Activated CD8-positive, alpha-beta T cell treated with anti-CD3 and anti-CD28 coated beads, Interleukin-2, amount 10 ng/mL, durations not matched to agents 7 days and 5 days (primary cell): Measurements from ENCODE around the gene WNK2. TPM values are rescaled to one million over a fixed set of nuclear protein-coding genes. Genes with fewer than 3 reads are reported as not detected.

Experiments used
- ATAC-seq: fragments of 150-1000 bp; cut with Tn5 transposase; one replicate; pipeline ENCODE4 v1.10.0; 2021; ENCODE audit warnings: moderate library complexity
- CTCF ChIA-PET: fragments of 350-600 bp; sonication (Branson Sonifier 250); formaldehyde crosslinking; loops from one replicate; lab custom pipeline; 2021; ENCODE audit warnings: antibody characterized with exemption; lab: Charles Lee
- POLR2A ChIA-PET: fragments of 350-600 bp; sonication (Branson Sonifier 250); formaldehyde crosslinking; loops from one replicate; lab custom pipeline; 2021; ENCODE audit warnings: antibody characterized with exemption; lab: Charles Lee
- DNase-seq: peaks from one replicate; pipeline ENCODE4 v3.0.0-alpha.2; 2020
- H3K27ac Mint-ChIP-seq: one replicate; pipeline ENCODE4 v1.8.0; 2021; ENCODE audit warnings: mild to moderate bottlenecking, mixed read lengths
- H3K27me3 Mint-ChIP-seq: one replicate; pipeline ENCODE4 v1.8.0; 2021; ENCODE audit warnings: low read depth, mixed read lengths
- H3K36me3 Mint-ChIP-seq: one replicate; pipeline ENCODE4 v1.8.0; 2021; ENCODE audit warnings: low read depth, mixed read lengths
- H3K4me1 Mint-ChIP-seq: one replicate; pipeline ENCODE4 v1.8.0; 2021; ENCODE audit warnings: low read depth, mixed read lengths
- H3K4me3 Mint-ChIP-seq: one replicate; pipeline ENCODE4 v1.8.0; 2021; ENCODE audit warnings: mild to moderate bottlenecking, mixed read lengths
- H3K9me3 Mint-ChIP-seq: one replicate; pipeline ENCODE4 v1.8.0; 2022; ENCODE audit warnings: mixed read lengths; ENCODE audit not compliant: insufficient read depth
- total RNA-seq, 2 experiments: library from RNA; stranded (reverse); gene quantifications; one replicate each; pipeline ENCODE4 v1.2.3, GENCODE V29; 2021

WNK2 gene
- total RNA-seq, 2 experiments from 2014 or later, result not detected

DNA sequence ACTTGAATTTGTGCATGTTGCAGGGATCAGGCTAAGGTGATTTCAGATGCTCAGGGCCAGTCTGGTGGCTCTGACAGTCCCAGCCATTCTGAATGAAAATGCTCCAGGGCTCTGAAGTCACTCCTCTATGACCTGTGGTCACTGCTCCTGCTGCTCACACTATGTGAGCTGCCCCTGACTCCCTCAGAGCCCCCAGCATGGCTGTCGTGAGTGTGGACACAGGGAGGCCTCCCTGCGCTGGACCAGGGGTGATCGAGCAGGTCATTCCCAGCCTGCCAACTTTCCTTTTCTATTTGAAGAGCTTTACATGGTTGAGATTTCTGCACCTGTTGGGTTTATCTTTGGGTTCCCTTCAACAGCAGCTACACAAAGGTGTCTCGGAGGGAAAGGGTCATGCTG, 74.5 kb downstream of the WNK2 start:
- Mint-ChIP-seq H3K27ac (no peak overlapping the region), H3K36me3 (no peaks in the 10 kb centered on the region), H3K27me3 (no peaks in the 10 kb centered on the region), H3K4me3 (no peak overlapping the region), H3K4me1 (peaks cover 3% of the 10 kb centered on the region), H3K9me3 (no peaks in the 10 kb centered on the region)
- DNase-seq (no peak), ATAC-seq (no peak)
- CTCF ChIA-PET, result no interaction called here
- POLR2A ChIA-PET, result no interaction called here

DNA sequence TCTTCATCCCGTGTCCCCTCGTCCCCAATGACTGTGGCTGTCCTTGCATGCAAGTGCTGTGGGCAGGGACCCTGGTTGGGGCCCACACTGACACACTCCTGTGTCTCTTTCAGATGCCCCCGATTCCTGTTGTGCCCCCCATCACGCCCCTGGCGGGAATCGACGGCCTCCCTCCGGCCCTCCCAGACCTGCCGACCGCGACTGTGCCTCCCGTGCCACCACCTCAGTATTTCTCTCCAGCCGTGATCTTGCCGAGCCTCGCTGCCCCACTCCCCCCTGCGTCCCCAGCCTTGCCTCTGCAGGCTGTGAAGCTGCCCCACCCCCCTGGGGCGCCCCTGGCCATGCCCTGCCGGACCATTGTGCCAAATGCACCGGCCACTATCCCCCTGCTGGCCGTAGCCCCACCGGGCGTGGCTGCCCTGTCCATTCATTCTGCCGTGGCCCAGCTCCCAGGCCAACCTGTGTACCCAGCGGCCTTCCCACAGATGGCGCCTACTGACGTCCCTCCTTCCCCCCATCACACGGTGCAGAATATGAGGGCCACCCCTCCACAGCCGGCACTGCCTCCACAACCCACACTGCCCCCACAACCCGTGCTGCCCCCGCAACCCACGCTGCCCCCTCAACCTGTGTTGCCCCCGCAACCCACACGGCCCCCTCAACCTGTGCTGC, 75.0 kb downstream of the WNK2 start:
- DNase-seq (no peak), ATAC-seq (no peak)
- Mint-ChIP-seq H3K27ac (no peak overlapping the region), H3K27me3 (no peaks in the 10 kb centered on the region), H3K9me3 (no peaks in the 10 kb centered on the region), H3K36me3 (no peaks in the 10 kb centered on the region), H3K4me1 (peaks cover 3% of the 10 kb centered on the region), H3K4me3 (no peak overlapping the region)
- CTCF ChIA-PET, result no interaction called here
- POLR2A ChIA-PET, result no interaction called here

DNA sequence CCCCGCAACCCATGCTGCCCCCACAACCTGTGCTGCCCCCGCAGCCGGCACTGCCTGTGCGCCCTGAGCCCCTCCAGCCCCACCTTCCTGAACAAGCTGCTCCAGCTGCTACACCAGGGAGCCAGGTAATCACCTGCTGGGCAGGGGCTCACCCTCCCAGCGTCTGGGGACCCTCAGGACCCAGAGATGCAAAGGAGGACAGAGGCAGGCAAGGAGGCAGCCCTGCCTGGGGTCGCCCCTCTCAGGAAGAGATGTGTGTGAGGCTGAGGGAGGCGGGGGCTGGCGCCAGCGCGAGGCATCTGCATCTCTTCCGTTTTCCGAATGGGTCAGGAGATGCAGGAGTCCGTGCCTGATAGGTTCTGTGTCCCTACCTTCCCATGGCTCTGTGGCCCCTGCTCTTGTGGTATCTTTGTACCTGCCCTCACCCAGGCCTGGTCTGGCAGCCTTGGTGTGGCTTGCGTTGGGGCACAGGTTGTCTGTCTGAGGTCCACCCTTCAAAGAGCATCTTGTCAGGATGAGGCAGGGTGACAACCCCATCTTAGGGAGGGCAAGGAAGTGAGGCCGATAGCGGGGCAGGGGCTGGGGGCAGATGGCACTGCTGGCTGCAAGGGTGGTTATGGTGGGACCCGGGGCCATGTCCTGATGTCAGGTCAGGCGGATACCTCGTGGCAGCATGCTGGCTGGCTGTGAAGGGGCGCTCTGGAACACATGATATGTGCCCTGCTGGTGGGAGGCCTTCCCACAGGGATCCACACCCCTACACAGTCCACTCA, 75.7 kb downstream of the WNK2 start:
- H3K4me3 Mint-ChIP-seq, result no peak overlapping the region
- H3K4me1 Mint-ChIP-seq, result peaks cover 3% of the 10 kb centered on the region
- ATAC-seq (no peak), DNase-seq (no peak)
- no peaks in the 10 kb centered on the region for H3K36me3 Mint-ChIP-seq
- H3K27me3 Mint-ChIP-seq, result no peaks in the 10 kb centered on the region
- no peaks in the 10 kb centered on the region for H3K9me3 Mint-ChIP-seq
- ChIA-PET CTCF (no interaction called here), POLR2A (no interaction called here)
- H3K27ac Mint-ChIP-seq, result no peak overlapping the region

DNA sequence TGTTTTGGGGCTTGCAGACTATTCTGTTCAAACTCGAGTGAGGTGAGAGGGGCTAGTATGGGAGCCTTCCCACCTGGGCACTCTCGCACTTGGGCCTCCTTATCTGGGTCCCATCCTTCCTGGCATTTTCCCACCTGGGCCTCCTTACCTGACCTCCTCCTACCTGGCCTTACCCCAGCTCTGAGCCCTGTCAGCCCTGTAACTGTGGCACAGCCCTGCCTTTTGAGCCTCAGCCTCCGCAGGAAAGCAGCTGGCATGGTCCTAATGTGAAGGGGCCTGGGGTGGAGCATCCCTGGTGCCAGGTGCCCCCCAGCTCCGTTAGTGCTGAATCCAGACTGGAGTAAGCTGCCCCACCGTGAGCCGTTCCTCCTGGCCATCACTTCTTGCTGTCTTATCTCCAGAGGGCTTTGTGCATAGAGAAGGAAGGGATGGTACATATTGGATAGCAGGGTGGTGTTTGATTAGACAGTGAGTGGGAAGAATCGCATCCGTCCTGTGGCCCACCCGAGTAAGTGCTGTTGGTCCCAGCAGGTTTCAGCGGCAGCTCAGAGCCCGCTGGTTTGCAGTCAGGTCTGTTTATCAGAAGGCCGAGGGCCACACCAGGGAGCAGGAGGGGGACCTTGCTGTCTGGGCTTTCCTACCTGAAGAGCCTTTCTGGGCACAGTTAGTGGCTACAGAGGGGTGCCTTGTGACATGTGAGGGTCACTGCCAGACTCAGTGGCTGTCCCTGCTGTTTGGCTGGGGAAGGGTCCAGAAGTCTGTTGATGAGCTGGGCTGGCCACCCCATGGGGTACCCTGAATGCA, 76.5 kb downstream of the WNK2 start:
- Mint-ChIP-seq H3K36me3 (no peaks in the 10 kb centered on the region), H3K27me3 (no peaks in the 10 kb centered on the region), H3K27ac (no peak overlapping the region), H3K9me3 (no peaks in the 10 kb centered on the region), H3K4me3 (no peak overlapping the region), H3K4me1 (peaks cover 3% of the 10 kb centered on the region)
- no peak for ATAC-seq
- ChIA-PET CTCF (no interaction called here), POLR2A (no interaction called here)
- no peak for DNase-seq

DNA sequence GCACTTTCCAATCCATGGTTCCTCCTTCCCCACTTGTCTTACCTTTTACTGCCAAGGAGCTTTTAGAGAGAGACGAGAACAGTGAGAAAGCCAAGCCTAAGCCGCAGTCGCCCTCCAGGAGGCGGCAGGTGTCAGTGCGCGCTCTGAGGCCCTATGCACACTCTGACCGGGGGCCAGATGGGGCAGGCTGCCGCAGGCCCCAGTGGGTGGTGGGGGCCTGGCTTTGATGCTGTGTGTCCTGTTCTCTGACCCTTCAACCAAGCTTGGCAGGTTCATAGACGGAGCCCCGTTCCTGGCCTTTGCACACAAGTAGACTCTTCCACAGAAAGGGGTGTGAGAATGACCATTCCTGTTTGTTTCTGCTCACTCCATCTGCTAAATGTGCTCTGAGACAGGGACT, 77.3 kb downstream of the WNK2 start:
- Mint-ChIP-seq H3K9me3 (no peaks in the 10 kb centered on the region), H3K36me3 (no peaks in the 10 kb centered on the region), H3K4me1 (peaks cover 3% of the 10 kb centered on the region), H3K27ac (no peak overlapping the region), H3K4me3 (no peak overlapping the region), H3K27me3 (no peaks in the 10 kb centered on the region)
- ChIA-PET POLR2A (no interaction called here), CTCF (interaction anchor here (1.4 kb wide), 1 partner anchor 305 kb away, joined by 4 read pairs; no protein-coding TSS in a partner anchor)
- DNase-seq (no peak), ATAC-seq (no peak)

DNA sequence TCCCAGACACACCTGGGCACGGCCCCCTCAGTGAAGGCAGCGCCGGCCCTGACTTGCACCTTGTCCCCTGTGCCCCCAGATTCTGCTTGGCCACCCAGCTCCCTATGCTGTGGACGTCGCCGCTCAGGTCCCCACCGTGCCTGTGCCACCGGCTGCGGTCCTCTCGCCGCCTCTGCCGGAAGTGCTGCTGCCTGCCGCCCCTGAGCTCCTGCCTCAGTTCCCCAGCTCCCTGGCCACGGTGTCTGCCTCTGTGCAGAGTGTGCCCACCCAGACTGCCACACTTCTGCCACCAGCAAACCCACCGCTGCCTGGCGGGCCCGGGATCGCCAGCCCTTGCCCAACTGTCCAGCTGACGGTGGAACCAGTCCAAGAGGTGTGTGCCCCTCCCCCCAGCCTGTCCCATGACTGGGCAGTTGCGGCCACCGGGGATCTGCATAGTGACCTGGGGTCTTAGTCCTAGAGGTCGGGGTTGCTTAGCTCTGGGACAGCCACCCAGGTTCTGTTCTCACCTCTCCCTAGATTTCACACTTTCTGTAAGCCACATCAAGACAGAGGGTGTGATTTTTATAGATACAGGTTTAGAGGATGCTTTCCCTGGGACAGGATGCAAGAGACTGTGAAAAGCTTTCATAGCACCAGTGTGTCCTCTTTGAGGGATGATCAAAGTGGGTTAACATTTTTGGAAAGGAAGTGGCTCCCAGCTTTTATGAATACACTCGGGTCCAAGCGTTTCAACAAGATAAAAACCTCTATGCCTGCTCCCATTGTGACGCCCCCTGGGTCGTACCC, 78.0 kb downstream of the WNK2 start:
- ATAC-seq (no peak), DNase-seq (no peak)
- no peak overlapping the region for H3K27ac Mint-ChIP-seq
- no peaks in the 10 kb centered on the region for H3K36me3 Mint-ChIP-seq
- H3K27me3 Mint-ChIP-seq, result no peaks in the 10 kb centered on the region
- H3K4me3 Mint-ChIP-seq, result no peak overlapping the region
- CTCF ChIA-PET, result interaction anchor here (1.4 kb wide), 1 partner anchor 304 kb away, joined by 4 read pairs; no protein-coding TSS in a partner anchor
- peaks cover 3% of the 10 kb centered on the region for H3K4me1 Mint-ChIP-seq
- POLR2A ChIA-PET, result no interaction called here
- no peaks in the 10 kb centered on the region for H3K9me3 Mint-ChIP-seq

DNA sequence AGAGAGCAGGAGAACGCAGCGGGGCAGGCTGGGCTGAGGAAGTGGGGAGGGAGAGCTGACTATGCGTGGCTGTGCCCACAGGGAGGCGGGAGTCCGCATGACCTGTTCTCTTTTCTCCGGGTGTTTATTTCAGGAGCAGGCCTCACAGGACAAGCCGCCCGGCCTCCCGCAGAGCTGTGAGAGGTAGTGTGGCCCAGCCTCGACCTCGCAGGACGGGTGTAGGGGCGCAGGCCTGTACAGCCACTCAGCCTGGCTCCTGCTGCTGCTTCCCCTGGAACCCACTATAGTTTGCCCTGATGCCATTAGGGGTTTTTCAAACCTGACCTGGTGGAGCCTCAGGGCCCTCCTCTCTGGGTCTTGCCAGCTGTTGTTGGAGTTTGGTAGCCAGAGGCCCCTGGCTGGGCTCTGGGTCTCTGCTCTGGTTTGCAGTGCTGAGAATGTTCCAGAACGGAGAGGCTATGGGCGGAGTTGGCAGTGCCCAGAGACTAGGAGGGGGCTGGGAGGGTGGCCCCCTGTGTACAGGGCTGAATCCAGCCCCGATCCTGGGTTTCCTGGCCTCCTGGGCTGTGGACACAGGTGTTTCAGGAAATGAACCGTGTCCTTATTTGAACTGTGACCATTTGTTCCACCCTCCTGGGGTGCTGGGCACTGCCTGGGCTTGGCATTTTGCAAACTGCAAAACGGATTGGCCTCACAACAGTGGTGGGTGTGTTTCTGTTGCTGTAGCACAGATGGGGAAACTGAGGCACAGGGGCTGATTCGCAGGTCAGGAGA, 78.8 kb downstream of the WNK2 start:
- H3K9me3 Mint-ChIP-seq, result no peaks in the 10 kb centered on the region
- H3K36me3 Mint-ChIP-seq, result no peaks in the 10 kb centered on the region
- H3K27ac Mint-ChIP-seq, result no peak overlapping the region
- DNase-seq (peak; percentile 13), ATAC-seq (no peak)
- H3K4me1 Mint-ChIP-seq, result peaks cover 5% of the 10 kb centered on the region
- ChIA-PET POLR2A (no interaction called here), CTCF (interaction anchor here (1.4 kb wide), 1 partner anchor 303 kb away, joined by 4 read pairs; no protein-coding TSS in a partner anchor)
- H3K4me3 Mint-ChIP-seq, result no peak overlapping the region
- H3K27me3 Mint-ChIP-seq, result no peaks in the 10 kb centered on the region

DNA sequence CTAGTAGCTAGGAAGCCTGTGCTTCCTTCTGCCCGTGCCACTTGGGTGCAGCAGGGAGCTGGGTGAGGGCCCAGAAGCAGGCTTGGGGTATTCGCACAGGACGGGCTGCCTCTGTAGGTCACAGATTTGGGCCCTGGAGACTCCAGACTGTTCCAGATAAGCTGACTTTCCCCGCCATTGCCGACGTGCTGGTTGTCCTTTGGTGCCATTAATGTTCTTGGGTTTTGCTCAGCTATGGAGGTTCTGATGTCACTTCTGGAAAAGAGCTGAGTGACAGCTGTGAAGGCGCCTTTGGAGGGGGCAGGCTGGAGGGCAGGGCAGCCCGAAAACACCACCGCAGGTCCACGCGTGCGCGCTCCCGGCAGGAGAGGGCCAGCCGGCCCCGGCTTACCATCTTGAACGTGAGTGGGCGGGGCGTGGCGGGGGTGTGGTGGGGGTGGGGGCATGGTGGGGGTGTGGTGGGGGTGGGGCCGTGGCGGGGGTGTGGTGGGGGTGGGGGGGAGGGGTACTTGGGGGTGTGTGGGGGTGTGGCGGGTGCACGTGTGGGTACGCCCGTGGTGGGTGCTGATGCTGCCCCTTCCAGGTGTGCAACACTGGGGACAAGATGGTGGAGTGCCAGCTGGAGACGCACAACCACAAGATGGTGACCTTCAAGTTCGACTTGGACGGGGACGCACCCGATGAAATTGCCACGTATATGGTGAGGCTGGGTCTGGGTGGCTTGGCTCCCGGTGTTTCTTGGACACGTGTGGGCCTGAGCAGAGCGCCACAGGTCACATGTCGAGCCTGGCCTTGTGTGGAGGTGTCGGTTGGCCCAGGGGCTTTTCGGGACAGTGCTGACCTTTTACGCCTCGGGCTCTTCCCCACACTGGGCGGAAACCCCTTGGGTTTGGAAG, 79.6 kb downstream of the WNK2 start:
- no peaks in the 10 kb centered on the region for H3K9me3 Mint-ChIP-seq
- H3K4me1 Mint-ChIP-seq, result peaks cover 9% of the 10 kb centered on the region
- no peaks in the 10 kb centered on the region for H3K27me3 Mint-ChIP-seq
- ChIA-PET CTCF (no interaction called here), POLR2A (no interaction called here)
- no peak overlapping the region for H3K27ac Mint-ChIP-seq
- ATAC-seq (no peak), DNase-seq (peak; percentile 8)
- no peaks in the 10 kb centered on the region for H3K36me3 Mint-ChIP-seq
- H3K4me3 Mint-ChIP-seq, result no peak overlapping the region

DNA sequence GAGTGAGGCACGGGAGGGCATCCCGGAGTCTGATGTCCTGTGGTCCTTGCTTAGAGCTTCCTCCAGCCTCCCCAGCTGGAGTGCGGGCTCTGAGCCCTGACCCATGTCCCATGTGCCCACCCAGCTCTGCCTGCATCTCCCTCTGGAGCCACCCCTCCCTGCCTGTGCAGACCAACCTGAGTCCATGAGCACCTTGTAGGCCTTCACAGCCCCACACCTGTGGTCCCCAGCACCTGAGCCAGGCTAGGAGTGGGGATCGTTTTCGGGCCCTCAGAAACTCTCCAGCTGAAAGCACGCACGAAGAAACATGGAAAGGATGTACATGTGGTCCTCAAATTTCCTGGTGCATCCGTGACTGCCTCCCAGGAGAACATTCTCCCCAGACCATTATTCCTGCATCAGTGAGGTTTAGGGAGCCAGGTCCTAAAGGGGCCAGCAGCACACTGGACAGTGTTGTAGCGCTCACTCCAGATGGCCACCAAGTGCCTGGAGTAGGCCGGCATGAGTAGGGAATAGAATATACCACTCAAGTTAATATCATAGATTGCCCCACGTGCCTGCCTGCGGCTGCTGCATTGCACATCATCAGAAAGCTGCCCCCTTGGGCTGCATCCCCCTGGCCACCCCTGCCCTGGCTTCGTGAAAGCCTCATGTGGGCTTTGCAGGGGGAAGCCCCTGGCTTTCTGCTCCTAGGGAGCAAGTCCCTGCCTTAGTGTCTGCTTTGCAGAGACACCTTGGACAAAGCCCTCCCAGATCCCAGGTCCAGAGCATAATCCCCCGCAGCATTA, 80.6 kb downstream of the WNK2 start:
- POLR2A ChIA-PET, result no interaction called here
- ATAC-seq (no peak), DNase-seq (peak; percentile 13)
- peaks cover 4% of the 10 kb centered on the region for H3K27me3 Mint-ChIP-seq
- no peaks in the 10 kb centered on the region for H3K36me3 Mint-ChIP-seq
- CTCF ChIA-PET, result no interaction called here
- H3K27ac Mint-ChIP-seq, result no peak overlapping the region
- no peaks in the 10 kb centered on the region for H3K9me3 Mint-ChIP-seq
- no peak overlapping the region for H3K4me3 Mint-ChIP-seq
- H3K4me1 Mint-ChIP-seq, result peaks cover 14% of the 10 kb centered on the region
